ENCODE measurements around the gene NEK9. TPM values are rescaled to one million over a fixed set of nuclear protein-coding genes. Genes with fewer than 3 reads are reported as not detected.

NEK9 gene
- total and polyA plus RNA-seq, 2 donors (not counting 1 experiment from before 2014, with no cell fraction given), result 35.1 to 110 TPM

- Histone ChIP-seq H3K4me3 (ENCODE audit: control extremely low read depth in 1 of 5, extremely low read depth in 1 of 5, insufficient read depth in 1 of 5, low read depth in 2 of 5, low read length in 4 of 5) (no peak overlapping the region), H3K4me1 (ENCODE audit: control insufficient read depth in 2 of 2, insufficient read depth in 2 of 2, low read length in 2 of 2) (peaks cover 9 to 10% of the 10 kb centered on the region in 2 donors), H3K27ac (ENCODE audit: low read length in 2 of 2) (no peak overlapping the region), H2AFZ (ENCODE audit: insufficient read depth, low read depth, low read length, poor library complexity, severe bottlenecking) (no peak overlapping the region), H3K27me3 (replicated peaks in 1 of 4; ENCODE audit: control extremely low read depth in 1 of 4, control insufficient read depth in 3 of 4, insufficient read depth in 4 of 4, low read length in 3 of 4) (no peaks in the 10 kb centered on the region), H3K36me3 (replicated peaks in 1 of 2; ENCODE audit: control extremely low read depth in 1 of 2, control insufficient read depth in 1 of 2, extremely low read depth in 1 of 2, insufficient read depth in 2 of 2, low read length in 1 of 2) (no peaks in the 10 kb centered on the region), H3K4me2 (replicated peaks; ENCODE audit: low read depth, low read length, poor library complexity, severe bottlenecking) (no peak overlapping the region), H3K79me2 (ENCODE audit: control insufficient read depth, insufficient read depth, low read length) (peaks cover 22% of the 10 kb centered on the region), H3K9me3 (ENCODE audit: control extremely low read depth in 1 of 3, control insufficient read depth in 2 of 3, insufficient read depth in 1 of 3, low read length in 2 of 3) (no peaks in the 10 kb centered on the region), H4K20me1 (ENCODE audit: control insufficient read depth, insufficient read depth, low read length, poor library complexity, severe bottlenecking) (no peaks in the 10 kb centered on the region), H3K9ac (ENCODE audit: low read length) (no peak overlapping the region)
- ATAC-seq (ENCODE audit: low read depth), result no peak
- Mint-ChIP-seq H3K4me1 (peaks cover 26% of the 10 kb centered on the region), H3K27ac (no peak overlapping the region), H3K9me3 (ENCODE audit: insufficient read depth) (no peaks in the 10 kb centered on the region), H3K4me3 (no peak overlapping the region), H3K27me3 (no peaks in the 10 kb centered on the region)
- TF ChIP-seq, protein P1, sequence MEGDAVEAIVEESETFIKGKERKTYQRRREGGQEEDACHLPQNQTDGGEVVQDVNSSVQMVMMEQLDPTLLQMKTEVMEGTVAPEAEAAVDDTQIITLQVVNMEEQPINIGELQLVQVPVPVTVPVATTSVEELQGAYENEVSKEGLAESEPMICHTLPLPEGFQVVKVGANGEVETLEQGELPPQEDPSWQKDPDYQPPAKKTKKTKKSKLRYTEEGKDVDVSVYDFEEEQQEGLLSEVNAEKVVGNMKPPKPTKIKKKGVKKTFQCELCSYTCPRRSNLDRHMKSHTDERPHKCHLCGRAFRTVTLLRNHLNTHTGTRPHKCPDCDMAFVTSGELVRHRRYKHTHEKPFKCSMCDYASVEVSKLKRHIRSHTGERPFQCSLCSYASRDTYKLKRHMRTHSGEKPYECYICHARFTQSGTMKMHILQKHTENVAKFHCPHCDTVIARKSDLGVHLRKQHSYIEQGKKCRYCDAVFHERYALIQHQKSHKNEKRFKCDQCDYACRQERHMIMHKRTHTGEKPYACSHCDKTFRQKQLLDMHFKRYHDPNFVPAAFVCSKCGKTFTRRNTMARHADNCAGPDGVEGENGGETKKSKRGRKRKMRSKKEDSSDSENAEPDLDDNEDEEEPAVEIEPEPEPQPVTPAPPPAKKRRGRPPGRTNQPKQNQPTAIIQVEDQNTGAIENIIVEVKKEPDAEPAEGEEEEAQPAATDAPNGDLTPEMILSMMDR (IDR thresholded peaks at IDR 0.05), result no peak
- TF ChIP-seq EZH2 (IDR thresholded peaks at IDR 0.05; ENCODE audit: borderline replicate concordance, insufficient read depth, low read depth, low read length, poor library complexity, severe bottlenecking), result no peak
- no CpG with 5 or more reads among the region's 2 CpGs for WGBS (ENCODE audit: insufficient coverage)
- intact Hi-C loops (cut with micrococcal nuclease), result no loop called here
- POLR2A ChIA-PET, result no interaction called here
- DNase-seq, result no peak
- CTCF ChIA-PET, result no interaction called here
Measured at GRCh38 chr14:75048101-75048500, 78.7 kb downstream of the NEK9 start.

- H3K9ac ChIP-seq (ENCODE audit: low read length), result no peak overlapping the region
- no peak overlapping the region for H3K4me3 ChIP-seq (ENCODE audit: control extremely low read depth in 1 of 5, extremely low read depth in 1 of 5, insufficient read depth in 1 of 5, low read depth in 2 of 5, low read length in 4 of 5)
- H3K27ac ChIP-seq (ENCODE audit: low read length in 2 of 2), result no peak overlapping the region
- H3K4me2 ChIP-seq (replicated peaks; ENCODE audit: low read depth, low read length, poor library complexity, severe bottlenecking), result no peak overlapping the region
- intact Hi-C loops (cut with micrococcal nuclease), result no loop called here
- H3K27ac Mint-ChIP-seq, result no peak overlapping the region
- no peak overlapping the region for H2AFZ ChIP-seq (ENCODE audit: insufficient read depth, low read depth, low read length, poor library complexity, severe bottlenecking)
- no peaks in the 10 kb centered on the region for H4K20me1 ChIP-seq (ENCODE audit: control insufficient read depth, insufficient read depth, low read length, poor library complexity, severe bottlenecking)
- ChIA-PET CTCF (no interaction called here), POLR2A (no interaction called here)
- DNase-seq, result no peak
- H3K9me3 Mint-ChIP-seq (ENCODE audit: insufficient read depth), result no peaks in the 10 kb centered on the region
- peaks cover 9 to 10% of the 10 kb centered on the region in 2 donors for H3K4me1 ChIP-seq (ENCODE audit: control insufficient read depth in 2 of 2, insufficient read depth in 2 of 2, low read length in 2 of 2)
- peaks cover 22% of the 10 kb centered on the region for H3K79me2 ChIP-seq (ENCODE audit: control insufficient read depth, insufficient read depth, low read length)
- ATAC-seq (ENCODE audit: low read depth), result no peak
- H3K4me1 Mint-ChIP-seq, result peaks cover 26% of the 10 kb centered on the region
- TF ChIP-seq, protein P1 (IDR thresholded peaks at IDR 0.05), result no peak
- no peak for TF ChIP-seq EZH2 (IDR thresholded peaks at IDR 0.05; ENCODE audit: borderline replicate concordance, insufficient read depth, low read depth, low read length, poor library complexity, severe bottlenecking)
- H3K9me3 ChIP-seq (ENCODE audit: control extremely low read depth in 1 of 3, control insufficient read depth in 2 of 3, insufficient read depth in 1 of 3, low read length in 2 of 3), result no peaks in the 10 kb centered on the region
- no peaks in the 10 kb centered on the region for H3K36me3 ChIP-seq (replicated peaks in 1 of 2; ENCODE audit: control extremely low read depth in 1 of 2, control insufficient read depth in 1 of 2, extremely low read depth in 1 of 2, insufficient read depth in 2 of 2, low read length in 1 of 2)
- 100% methylated on average over 2 of the region's 4 CpGs for WGBS (ENCODE audit: insufficient coverage)
- no peaks in the 10 kb centered on the region for H3K27me3 ChIP-seq (replicated peaks in 1 of 4; ENCODE audit: control extremely low read depth in 1 of 4, control insufficient read depth in 3 of 4, insufficient read depth in 4 of 4, low read length in 3 of 4)
- H3K4me3 Mint-ChIP-seq, result no peak overlapping the region
- no peaks in the 10 kb centered on the region for H3K27me3 Mint-ChIP-seq
Measured at GRCh38 chr14:75047506-75047905, 79.3 kb downstream of the NEK9 start.

All from B cell (primary cell).